HUES6 (cell line): ENCODE results near the gene PACS1.

Experiments
- H3K27ac ChIP-seq: 2 replicates; pipeline ENCODE4 v1.7.0; 2013; ENCODE audit warnings: low read depth, mild to moderate bottlenecking, low read length, inconsistent platforms
- H3K27me3 ChIP-seq: 2 replicates; pipeline ENCODE4 v1.6.1; 2013; ENCODE audit warnings: low read length; ENCODE audit not compliant: control insufficient read depth, insufficient read depth
- H3K36me3 ChIP-seq: 2 replicates; pipeline ENCODE4 v1.6.1; 2013; ENCODE audit warnings: low read length; ENCODE audit not compliant: control insufficient read depth, insufficient read depth
- H3K4me1 ChIP-seq: 2 replicates; pipeline ENCODE4 v1.6.1; 2013; ENCODE audit warnings: low read length; ENCODE audit not compliant: control insufficient read depth, insufficient read depth
- H3K4me3 ChIP-seq: 2 replicates; pipeline ENCODE4 v1.5.1; 2013; ENCODE audit warnings: low read depth, low read length
- H3K9ac ChIP-seq: one replicate; pipeline ENCODE4 v1.6.1; 2013; ENCODE audit warnings: mild to moderate bottlenecking, low read length
- H3K9me3 ChIP-seq: 2 replicates; pipeline ENCODE4 v1.6.1; 2013; ENCODE audit warnings: low read depth, low read length; ENCODE audit not compliant: control insufficient read depth, insufficient read depth

Gene PACS1

DNA sequence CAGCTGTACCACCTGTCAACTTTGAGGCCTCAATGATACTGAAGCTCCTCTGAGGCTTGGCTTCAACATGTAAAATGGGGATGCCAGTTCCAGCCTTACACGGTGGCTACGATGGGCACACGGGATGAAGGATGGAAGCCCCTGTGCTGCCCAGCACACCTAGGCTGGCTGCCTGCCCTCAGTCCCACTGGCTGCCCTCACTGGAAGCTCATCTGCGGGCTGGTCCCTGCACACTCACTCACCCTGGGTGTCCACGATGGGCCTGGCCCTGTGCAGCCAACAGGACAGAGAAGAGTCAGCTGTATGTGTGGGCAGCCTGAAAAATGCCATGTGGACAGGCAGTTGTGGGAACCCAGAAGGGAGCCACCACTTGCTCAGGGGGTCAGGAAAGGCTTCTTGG lies 216.6 kb downstream of the PACS1 start:
- Histone ChIP-seq H3K9me3 (no peaks in the 10 kb centered on the region), H3K9ac (no peak overlapping the region), H3K4me1 (peaks cover 21% of the 10 kb centered on the region), H3K36me3 (peaks cover 22% of the 10 kb centered on the region), H3K4me3 (no peak overlapping the region), H3K27ac (no peak overlapping the region), H3K27me3 (peaks cover 21% of the 10 kb centered on the region)

DNA sequence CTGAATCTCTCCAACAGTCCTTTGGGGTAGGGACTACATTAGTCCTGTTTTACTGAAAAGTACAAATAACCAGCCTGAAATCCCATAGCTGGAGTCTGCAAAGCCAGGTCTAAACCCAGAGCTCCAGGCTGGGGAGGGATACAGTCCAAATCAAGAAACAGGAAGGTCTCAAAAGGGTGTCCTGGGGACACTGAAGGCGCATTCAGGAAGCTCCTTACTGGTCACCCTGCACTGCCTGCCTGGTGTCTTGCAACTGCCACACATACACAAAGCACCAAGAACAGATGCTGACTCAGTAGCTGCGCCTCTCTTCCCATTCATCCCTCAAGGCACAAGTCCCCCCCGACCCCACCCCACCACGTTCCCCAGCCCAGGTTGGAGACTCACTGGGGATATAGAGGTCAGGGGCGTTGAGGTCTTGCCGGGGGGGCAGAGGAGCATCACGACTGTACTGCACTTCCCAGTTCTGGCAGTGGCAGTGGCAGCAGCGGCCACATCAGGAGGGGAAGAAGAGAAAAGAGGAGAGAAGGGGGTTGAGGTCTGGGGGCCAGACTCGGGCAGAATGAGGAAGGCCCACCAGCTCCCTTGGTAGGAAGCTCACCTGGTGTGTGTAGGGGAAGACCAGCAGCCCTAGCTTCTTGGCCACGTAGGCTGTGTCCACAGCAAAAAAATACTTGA lies 217.3 kb downstream of the PACS1 start:
- no peak overlapping the region for H3K9ac ChIP-seq
- peaks cover 17% of the 10 kb centered on the region for H3K4me1 ChIP-seq
- no peaks in the 10 kb centered on the region for H3K9me3 ChIP-seq
- H3K36me3 ChIP-seq = peaks cover 22% of the 10 kb centered on the region
- H3K4me3 ChIP-seq = peak overlapping the region; percentile 77; the same call in 1 of the 2 replicates
- peaks cover 28% of the 10 kb centered on the region for H3K27me3 ChIP-seq
- H3K27ac ChIP-seq = no peak overlapping the region

DNA sequence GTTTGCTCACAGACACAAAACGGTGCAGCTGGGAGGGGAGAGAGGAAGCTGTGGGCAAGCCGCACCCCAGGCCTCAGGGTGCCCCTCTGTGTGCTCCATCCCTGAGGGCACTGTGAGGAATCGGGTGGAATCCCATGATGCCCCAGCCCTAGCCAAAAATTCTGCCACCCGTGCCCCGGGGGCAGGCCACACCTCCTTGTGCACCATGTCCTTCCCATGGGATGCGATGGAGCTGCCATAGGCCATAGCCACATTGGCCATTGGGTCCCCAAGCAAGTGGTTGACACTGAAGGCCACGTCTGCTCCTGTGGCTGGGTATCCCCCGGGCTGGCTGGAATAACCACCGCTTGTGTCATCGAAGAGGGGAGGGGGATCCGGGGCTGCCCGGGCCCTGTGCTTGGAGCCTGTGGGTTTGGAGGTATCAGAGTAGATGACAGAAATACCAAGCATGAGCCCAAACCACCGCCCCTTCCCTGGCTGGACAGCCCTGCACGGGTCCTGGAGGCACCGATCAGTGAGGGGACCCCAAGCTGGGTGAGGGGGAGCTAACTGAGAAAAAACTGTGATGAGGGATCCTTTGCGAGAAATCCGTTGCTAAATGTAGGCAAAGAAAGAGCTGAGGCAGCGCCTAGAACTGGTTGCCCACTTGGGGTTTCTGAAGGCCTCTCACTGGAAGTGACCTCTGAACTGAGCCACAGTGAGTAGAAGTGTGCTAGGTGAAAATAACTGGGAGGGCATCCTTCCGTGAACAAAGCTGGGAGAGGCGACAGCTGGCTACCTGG lies 218.0 kb downstream of the PACS1 start:
- H3K27ac ChIP-seq = no peak overlapping the region; the same call in 1 of the 2 replicates
- peaks cover 35% of the 10 kb centered on the region for H3K27me3 ChIP-seq
- peaks cover 13% of the 10 kb centered on the region for H3K4me1 ChIP-seq
- no peaks in the 10 kb centered on the region for H3K9me3 ChIP-seq
- H3K36me3 ChIP-seq = peaks cover 22% of the 10 kb centered on the region
- peak overlapping the region; percentile 76 for H3K9ac ChIP-seq
- peak overlapping the region; percentile 77 for H3K4me3 ChIP-seq

DNA sequence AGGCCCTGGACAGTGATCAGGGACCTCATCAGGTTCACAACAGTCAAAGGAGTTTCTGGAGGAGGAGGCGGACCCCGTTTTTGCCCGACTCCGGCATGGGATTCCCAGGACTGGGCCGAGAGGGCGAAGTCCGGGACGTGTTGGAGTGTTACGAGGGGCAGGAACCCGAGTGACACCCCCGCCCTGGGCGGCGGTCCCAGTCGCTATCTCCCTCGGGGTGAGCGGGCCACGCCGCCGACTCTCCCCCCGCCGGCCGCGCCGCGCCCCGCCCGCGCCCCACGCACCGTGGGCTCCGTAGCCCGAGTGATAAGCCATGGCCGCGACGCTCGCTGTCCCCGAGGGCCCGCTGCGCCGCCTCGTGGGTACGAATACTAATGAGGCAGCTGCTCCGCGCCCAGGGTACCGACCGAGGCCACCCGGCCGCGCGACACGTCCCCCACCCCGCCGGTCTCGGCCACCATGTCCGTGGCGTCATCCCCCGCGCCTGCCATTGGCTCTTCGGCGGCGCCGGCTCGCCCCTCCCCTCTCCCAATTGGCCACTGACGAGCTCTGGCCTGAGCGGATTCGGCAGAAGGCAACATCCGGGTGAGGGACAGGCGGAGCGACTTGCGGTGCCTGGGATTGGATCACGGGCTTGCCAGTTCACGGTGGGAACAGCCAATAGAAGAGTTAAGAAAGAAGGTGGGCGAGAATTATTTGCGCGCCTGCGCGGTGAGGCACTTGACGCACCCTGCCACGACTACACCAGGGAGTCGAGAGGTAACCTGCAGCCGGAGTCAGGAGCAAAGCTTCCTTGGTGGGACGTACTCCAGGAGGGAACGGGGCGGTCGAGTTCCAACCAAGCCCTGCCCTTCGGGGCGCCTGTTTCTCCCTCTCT lies 218.8 kb downstream of the PACS1 start, which contains the start of gene YIF1A:
YIF1A (minus strand) TSS at position 473 of the 877 bp plus-strand sequence; CDS start at position 315, 158 bp downstream.
- Histone ChIP-seq H3K9me3 (no peaks in the 10 kb centered on the region), H3K4me1 (peaks cover 13% of the 10 kb centered on the region), H3K36me3 (peaks cover 22% of the 10 kb centered on the region), H3K9ac (peak within 1 kb of the TSS; percentile 76), H3K4me3 (peak within 1 kb of the TSS; percentile 77), H3K27me3 (peaks cover 43% of the 10 kb centered on the region), H3K27ac (peak within 1 kb of the TSS; percentile 46; the same call in 1 of the 2 replicates)

DNA sequence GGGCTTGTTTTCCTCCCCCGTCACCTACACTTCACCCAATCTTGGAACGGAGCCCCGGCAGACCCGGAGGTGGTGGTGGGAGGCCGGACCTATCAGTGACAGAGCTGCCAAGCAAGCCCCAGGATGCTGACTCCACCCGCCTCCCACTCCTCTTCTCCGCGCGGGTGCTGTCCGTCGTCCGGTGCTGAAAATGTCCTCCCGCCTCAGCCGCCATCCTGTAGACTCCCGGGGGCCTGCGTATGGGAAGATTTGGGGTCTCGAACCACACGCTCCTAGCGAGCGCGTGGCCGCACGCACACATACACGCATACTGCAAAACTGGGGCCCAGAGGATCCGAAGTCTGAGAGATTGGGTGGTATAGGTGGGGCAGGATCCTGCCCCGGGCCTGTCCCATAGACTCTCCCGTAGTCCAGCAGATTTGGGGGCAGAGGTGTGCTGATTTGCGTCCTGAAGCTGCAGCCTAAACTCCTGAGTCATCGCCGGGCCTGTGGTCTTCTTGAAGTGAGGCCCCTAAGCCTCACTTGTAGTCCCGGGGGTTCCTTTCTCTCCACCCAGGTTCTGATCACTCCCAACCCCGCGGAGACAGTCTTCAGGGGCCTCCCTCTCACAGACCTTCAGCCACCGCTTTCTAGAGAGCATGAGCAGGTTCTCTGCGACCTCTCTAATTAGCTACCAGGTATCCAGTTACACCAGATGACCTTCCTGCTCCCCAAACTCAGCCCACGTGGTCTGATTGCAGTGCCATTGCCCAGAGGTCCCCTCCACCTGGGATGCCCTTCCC lies 219.7 kb downstream of the PACS1 start:
- Histone ChIP-seq H3K27ac (no peak overlapping the region), H3K27me3 (peaks cover 49% of the 10 kb centered on the region), H3K9ac (peak overlapping the region; percentile 41), H3K4me3 (peak overlapping the region; percentile 77), H3K4me1 (peaks cover 13% of the 10 kb centered on the region), H3K36me3 (peaks cover 15% of the 10 kb centered on the region), H3K9me3 (no peaks in the 10 kb centered on the region)

DNA sequence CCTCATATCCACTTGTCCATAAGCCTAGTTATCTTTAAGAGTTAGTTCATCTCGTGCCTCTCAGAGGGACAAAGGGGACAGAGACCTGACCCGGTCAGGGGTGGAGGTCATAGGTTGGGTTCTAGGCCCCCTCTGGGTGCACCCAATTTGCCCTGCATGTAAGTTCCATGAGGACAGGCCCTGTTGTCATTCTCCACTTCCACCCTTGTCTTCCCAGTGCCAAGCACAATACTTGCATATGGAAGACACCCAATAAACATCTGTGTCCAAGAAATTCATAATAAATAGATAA lies 220.2 kb downstream of the PACS1 start:
- peaks cover 10% of the 10 kb centered on the region for H3K36me3 ChIP-seq
- H3K9ac ChIP-seq = no peak overlapping the region
- H3K27me3 ChIP-seq = peaks cover 49% of the 10 kb centered on the region
- no peaks in the 10 kb centered on the region for H3K9me3 ChIP-seq
- H3K27ac ChIP-seq = no peak overlapping the region
- peaks cover 13% of the 10 kb centered on the region for H3K4me1 ChIP-seq
- H3K4me3 ChIP-seq = no peak overlapping the region

DNA sequence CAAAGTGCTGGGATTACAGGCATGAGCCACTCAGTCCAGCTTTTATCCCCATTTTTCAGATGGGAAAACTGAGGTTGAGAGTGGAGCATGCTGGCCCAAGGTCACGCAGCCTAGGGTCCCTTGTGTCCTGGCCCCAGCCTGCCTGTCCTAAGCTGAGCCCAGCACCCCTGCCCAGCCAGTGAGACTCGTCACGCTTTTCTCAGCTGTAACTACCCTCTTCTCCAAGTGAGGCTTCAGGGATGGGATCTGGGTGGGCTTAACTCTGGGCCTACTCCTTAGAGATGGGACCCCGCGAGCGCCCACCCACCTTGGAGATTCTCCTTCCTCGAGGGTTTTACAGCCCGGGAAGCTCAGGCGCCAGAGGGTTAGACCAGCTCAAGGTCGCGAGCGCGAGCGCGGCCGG lies 221.2 kb downstream of the PACS1 start:
- H3K9me3 ChIP-seq = no peaks in the 10 kb centered on the region
- no peak overlapping the region for H3K27ac ChIP-seq
- H3K4me3 ChIP-seq = peak overlapping the region; percentile 58
- H3K4me1 ChIP-seq = peaks cover 13% of the 10 kb centered on the region
- H3K36me3 ChIP-seq = peaks cover 4% of the 10 kb centered on the region
- peaks cover 49% of the 10 kb centered on the region for H3K27me3 ChIP-seq
- no peak overlapping the region for H3K9ac ChIP-seq

DNA sequence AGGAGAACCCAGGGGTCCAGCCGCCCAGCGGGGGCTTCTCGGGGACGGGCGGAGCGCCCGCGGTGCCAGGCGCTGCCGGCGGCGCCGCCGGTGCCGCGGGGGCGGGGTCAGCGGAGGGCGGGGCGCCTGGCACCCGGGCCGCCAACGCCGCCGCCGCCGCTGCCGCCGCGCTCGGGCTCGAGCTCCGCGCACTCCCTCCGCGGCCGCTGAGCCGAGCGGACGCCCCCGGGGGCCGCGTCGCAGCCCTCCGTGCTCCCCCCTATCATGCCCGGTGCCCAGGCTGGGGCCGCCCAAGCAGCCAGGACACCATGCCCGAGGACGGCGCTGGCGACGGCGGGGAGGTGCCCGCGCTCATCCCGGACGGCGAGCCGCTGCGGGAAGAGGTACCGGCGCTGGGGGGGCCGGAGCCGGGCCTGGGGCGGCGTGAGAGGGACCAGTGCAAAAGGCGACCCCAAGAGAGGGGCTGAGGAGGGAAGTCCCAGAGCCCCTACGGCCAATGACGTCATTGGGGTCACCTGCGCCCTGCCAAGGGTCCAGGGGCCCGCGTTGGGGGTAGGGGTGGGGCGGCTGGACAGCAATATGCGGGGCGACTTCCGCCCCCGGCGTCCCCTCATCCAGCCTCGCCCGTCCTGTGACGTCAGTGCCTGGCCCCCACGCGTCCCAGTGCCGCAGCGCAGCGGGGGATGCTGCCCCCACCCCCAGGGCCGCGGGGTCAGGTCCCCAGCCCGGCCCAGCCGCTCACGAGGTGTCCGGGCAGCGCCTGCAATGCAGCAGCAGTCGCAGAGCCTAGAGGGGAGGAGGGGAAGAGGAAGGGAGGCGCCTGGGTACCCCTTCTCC lies 221.9 kb downstream of the PACS1 start, which contains the start of gene TMEM151A:
TMEM151A (plus strand) TSS at position 189 of the 837 bp plus-strand sequence; CDS start at position 309, 120 bp downstream.
- Histone ChIP-seq H3K27me3 (peaks cover 50% of the 10 kb centered on the region), H3K9me3 (no peaks in the 10 kb centered on the region), H3K4me3 (peak within 1 kb of the TSS; percentile 64), H3K27ac (no peak within 1 kb of the TSS), H3K4me1 (peaks cover 13% of the 10 kb centered on the region), H3K36me3 (no peaks in the 10 kb centered on the region), H3K9ac (no peak within 1 kb of the TSS)

DNA sequence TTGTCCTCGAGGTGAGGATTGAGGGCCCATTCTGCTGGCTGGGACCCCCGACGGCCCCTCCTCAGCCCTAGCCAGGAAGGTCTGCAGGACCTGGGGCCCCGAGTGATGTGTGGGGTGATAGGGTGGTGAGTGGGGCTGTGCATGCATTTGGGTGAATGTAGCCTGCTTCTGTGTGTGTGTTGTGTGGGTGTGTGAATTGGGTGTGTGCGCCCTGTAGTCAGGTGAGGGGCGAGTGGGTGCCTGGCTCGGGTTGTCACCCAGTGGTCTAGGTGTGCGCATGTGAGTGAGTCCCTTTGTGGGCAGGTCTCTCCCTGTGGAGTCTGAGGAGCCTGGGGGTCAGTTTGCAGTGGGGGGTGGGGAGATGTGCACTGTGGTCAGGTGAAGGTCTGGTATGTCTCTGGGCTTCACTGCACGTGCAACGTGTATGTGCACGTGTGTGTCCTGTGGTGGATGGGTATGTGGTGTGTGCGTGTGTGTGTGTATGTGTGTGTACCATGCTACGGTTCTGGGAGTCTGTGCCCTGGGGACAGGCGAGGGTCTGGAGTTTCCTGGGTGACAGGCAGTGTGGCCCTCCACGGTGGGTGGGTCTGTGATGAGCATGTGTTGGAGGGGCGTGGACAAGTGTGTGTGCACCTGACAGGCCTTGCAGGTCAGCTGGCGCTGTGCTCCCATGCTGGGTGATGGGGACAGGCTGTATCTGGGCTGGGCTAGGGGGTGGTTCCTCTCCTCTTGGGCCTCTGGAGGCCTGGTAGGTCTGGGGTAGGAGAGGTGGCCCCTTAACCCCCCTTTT lies 222.7 kb downstream of the PACS1 start:
- no peak overlapping the region for H3K9ac ChIP-seq
- H3K4me3 ChIP-seq = peak overlapping the region; percentile 64
- peaks cover 57% of the 10 kb centered on the region for H3K27me3 ChIP-seq
- peaks cover 18% of the 10 kb centered on the region for H3K4me1 ChIP-seq
- no peaks in the 10 kb centered on the region for H3K9me3 ChIP-seq
- no peak overlapping the region for H3K27ac ChIP-seq
- no peaks in the 10 kb centered on the region for H3K36me3 ChIP-seq
